Brain pericyte (primary cell): Measurements from ENCODE around the gene MYL12A.
A peak's percentile ranks its signal among the peaks of the same experiment; 100 is the strongest.
"Not testable (repeated sequence)": the region's sequence is repeated elsewhere in the genome, so short reads cannot be mapped to it uniquely, and the experiment has no call there.

Source experiments
- DNase-seq: peaks from one replicate; pipeline ENCODE4 v3.0.0-alpha.2; 2012; ENCODE audit warnings: low read depth, low spot score

MYL12A gene

DNA sequence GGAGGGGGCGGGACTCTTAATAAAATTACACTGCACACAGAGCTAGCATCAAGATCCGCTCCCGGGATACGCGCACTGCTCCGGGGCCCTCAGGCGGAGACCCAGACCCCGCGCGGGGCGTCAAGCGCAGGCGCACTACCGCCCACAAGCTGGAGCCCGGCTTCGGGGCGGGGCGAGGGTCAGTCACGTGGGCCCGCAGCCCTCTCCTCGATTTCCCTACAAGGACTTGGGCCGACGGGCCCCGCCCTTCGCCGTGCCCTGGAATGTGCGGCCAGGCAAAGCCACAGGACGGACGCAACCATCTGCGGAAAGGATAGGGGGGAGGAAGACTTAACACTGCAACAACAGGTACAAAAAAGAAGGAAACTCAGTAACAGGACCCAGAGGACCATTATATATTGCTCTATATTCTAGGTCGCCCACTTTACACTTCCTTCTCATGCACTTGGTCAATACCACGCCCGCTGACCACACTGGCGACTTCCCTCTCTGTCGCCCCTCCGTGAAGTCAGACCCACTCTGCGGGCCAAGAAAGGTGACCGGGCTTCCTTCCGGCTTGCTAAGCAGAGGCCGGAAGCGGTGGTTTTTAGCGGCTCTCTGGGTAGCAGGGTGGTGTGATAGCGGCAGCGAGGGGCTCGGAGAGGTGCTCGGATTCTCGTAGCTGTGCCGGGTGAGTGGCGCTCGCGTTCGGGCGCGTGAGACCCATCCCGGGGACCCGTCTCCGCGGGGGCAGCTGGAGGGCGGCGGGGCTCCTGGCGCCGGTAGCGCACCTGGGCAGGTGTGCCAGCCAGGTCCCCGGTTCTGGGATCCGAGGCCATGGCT, at the start of gene MYL12A:
TSS of gene MYL12A (plus strand) at position 562 of the 822 bp plus-strand sequence. CDS start 5,447 bp downstream, outside the sequence.
- peak; percentile 98 for DNase-seq

DNA sequence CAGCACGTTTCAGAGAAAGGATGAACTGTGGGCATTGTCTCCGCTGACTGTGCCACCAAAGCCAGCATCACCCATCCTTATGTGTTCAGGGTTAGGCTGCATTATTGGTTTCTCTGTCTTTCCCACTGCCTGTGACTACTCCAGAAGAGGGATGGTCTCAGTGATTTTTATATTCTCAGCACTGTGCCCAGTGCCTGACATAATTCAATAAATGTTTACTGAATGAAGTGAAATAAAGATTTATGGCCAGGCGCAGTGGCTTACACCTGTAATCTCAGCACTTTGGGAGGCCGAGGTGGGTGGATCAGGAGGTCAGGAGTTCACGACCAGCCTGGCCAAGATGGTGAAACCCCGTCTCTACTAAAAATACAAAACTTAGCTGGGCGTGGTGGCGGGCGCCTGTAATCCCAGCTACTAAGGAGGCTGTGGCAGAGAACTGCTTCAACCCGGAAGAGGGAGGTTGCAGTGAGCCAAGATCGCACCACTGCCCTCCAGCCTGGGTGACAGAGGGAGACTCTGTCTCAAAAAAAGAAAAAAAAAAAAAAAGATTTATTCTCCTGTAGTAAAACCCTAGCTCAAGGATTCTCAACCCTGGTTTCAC, 49.2 kb upstream of the MYL12A start:
- not testable (repeated sequence) for DNase-seq

DNA sequence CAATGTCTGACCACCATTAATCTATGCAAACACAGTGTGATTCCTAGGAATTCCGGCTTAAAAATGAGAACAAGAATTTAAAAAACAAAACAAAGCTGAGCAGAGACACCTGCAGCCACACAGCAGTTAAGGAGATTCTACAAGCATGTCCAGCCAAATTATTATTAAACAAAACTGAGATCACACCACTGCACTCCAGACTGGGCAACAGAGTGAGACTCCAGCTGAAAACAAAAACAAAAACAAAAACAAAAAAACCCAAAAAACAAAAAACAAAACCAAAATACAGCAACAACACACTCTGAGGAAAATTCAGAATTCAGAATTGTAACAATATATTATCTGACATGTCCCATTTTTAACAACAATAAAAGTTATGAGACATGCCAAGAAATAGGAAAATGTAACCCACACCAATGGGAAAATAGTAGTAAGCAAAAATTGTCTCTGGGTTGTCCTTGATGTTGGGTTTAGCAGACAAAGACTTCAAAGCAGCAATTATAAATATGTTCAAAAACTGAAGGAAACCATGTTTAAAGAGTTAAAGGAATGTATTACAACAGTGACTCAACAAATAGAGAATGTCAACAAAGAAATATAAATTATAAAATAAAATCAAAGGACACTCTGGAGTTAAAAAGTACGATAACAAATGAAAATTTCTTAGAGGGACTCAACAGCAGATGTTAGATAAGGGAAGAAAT, 47.5 kb upstream of the MYL12A start:
- no peak for DNase-seq

DNA sequence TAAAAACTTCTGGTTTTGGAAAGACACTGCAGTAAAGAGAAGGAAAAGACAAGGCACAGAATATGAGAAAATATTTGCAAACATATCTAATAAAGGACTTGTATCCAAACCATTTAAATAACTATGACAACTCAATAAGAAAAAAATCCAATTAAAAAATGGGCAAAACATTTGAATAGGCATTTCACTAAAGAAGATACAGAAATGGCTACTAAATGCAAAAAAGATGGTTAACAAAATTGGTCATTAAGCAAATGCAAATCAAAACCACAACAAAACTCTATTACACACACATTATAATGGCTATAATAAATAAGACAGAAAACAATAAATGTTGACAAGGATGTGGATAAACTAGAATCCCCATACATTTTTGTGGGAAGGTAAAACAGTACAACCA, 42.4 kb upstream of the MYL12A start:
- no peak for DNase-seq

DNA sequence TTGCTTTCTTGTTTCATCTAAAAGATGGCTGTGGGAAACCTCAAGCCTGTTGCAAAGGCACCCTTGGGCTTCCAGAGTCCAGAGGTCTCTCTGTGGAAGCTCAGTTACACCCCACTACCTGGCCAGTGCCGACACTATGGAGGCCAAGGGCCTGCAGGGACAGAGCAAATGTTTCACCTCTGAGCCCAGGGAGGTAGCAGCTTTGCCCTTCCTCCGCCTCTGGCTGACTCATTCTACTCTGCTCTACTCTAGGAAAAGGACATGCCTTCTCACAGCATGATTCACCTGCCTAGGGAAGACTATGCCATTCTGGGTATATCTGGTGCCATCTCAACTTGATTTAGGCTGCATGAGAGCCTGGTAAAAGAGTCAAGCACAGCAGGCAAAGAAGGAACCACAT, 40.0 kb upstream of the MYL12A start:
- no peak for DNase-seq

DNA sequence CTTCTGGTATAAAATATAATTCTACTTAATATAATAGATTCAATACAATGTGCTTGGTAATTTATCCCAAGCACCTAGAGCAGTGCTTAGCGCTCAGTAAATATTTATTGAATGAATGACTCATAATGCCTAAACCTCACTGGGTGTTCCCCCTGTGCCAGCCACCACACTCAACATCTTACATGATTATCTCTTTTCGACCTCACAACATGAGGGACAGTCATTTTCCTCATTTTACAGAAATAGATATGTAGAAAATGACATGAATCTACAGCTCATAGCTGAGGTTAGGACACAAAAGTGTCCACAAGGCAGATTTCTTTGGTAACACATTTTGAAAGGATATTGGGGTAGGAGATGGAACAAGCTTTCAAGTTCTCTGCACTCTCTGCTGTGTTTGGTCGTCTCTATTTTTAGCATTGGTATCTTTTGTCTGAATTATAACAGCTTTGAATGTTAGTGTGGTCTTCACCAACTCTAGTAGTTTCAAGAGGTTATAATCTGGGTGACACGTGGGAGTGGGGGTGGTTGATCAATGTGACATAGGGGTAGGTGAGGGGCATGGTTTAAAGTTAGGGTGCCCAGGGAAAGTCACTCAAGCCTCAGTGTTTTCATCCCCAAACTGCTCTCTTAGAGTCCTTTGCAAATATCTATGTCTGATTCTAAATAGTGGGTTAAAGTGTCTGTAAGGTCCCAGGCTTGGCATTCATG, 37.6 kb upstream of the MYL12A start:
- no peak for DNase-seq

DNA sequence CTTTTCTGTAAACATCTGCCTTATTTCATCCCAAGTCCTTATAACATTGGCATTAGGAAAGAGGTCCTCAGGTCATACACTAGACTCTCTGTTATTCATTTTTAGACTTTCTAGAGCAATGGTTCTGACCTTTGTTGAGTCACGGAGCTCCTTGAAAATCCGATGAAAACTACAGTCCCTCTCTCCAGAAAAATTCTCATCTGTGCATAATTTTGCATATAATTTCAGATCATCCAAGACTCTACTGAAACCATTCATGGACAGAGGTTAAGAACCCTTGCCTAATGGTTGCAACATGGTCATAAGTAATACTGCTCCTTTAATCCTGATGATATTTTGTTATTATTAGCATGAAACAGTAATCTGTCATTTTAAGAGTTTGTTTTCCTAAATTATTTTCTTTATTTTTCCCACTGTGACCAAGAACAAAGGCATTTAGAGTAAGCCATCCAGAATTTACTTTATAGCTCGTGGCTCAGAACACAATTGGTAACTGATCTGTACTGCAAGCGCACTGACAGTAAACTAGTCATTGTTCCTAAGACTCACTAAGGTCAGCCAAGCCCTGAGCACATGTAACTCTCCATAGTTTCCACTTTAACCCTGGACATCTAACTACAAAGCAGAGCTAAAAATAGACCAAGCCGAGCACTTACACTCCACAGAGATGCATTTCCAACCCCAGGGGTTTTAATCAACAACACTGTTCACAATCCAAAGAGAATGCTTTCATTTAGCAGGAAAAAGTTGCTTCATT, 36.2 kb upstream of the MYL12A start:
- peak; percentile 49 for DNase-seq

DNA sequence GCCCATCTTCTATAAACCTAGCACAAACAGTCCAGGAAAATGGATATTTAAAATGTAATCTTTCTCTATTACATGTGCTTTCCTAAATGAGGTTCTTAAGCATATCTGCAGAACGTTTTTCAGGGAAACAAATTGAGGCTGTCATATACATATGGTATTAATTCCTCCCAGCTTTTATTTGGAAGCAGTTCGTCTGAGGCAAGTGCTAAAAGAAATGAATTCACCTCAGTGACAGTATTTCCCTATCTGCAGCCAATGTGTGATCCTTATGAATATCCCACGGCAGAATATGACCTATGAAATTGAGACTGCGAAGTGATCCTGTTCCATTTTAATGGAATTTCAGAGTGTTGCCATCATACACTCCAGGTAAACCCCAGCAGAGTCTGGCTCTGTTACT, 34.9 kb upstream of the MYL12A start:
- DNase-seq = no peak

DNA sequence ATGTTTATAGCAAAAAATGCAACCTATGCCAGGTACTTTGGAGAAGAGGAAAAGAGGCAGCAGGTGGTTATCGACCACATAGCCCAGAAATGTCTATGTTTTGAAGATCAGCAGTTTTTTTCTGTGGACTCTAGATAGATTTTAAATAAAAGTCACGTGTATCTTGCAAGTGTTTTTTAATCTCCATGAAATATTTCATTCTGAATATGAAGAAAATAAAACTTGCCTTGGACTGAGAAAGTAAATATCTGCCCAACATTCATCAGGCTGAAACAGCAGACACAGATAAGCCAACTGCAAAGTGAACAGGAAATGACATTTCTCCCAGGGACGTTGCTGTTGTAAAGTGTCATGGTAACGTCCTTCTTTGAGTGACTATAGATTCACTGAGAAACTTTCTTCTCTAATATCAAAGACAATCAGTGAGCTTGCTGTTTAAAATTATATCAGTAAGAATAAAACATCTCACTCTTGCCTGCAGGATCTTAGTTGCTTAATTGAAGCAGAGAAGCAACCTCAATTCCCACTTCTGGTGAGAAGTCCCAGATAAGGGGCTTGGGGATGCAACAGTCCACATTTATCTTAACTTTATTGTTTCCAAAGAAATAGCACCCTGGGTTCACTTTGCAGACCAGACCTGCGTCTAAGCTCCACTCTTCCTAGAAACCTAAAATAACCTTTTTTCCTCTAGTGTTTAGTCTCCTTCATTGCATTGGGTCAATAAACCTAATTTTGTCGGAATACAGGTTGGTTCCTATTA, 34.1 kb upstream of the MYL12A start:
- DNase-seq = no peak

DNA sequence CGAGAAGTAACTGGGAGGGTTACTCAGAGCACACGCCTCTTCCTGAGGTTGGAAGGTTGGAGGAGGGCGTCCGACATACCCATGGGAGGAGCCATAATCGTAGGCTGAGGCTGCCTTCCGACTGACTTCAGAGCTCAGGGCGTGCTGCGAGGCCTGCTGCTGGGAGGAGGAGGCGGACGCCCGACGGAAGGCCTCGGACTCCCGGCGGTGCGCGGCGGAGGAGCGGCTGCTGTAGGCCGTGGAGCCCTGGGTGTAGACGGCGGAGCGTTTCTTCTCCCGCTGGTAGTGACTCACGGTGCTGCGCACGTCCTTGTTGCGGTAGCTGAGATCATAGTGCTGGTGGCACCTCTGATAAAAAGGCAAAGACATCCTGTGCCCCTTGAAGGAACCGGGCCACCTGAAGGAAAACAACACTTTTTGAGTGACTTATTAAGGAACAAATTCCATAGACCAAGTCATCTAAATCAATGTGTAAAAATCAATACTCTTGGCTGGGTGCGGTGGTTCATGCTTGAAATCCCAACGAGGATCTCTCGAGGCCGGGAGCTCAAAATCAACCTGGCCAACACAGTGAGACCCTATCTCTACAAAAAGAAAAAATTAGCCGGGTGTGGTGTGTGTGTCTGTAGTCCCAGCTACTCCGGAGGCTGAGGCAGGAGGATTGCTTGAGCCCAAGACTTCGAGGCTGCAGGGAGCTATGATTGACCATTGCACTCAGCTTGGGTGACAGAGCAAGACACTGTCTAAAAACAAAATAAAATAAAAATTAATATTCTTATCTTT, 32.6 kb upstream of the MYL12A start:
- DNase-seq = no peak

DNA sequence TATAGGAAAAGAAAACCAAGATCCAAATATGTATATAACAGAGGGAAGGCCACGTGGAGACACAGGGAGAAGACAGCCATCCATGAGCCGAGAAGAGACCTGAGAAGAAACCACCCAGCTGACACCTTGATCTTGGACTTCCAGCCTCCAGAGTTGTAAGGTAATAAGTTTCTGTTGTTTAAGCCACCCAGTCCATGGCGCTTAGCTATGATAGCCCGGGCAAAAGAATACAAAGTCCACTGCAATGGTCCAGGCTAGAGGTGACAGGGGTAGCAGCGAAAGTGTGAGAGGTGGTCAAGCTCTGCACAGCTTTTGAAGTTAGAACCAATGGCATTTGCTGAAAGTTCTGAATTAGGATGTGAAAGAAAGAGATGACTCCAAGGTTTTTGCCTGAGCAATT, 30.6 kb upstream of the MYL12A start:
- DNase-seq = no peak

DNA sequence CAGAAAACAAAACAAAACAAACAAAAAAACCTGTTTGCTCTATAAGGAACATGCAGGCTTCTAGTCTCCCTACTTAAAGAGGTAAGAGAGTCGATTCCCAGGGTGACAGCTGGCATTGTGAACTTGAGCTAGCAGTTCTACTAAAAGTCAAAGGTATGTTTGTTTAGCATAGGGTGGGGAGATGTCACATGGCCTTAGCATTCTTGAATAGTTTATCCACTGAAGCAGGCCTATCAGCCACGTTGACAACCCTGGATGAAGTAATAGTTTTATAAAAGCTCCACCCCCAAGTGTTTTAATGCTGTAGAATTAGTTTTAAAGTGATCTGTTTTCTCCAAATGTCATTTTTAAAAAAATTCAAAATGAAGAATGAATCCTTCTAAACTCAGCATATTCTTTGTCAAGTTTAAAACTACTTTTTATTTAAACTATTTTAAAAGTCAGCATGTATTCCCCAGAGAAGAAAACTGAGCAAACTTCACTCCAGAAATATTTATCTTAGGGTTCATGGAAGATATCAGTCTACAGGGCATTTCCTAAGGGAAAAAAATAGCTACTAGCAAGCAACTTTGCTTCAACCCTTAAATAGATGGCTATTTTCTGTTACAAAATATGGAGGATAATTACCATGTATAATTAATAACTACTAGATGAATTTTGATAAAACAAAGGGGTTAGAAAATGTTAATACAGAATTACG, 29.5 kb upstream of the MYL12A start:
- DNase-seq = peak; percentile 11

DNA sequence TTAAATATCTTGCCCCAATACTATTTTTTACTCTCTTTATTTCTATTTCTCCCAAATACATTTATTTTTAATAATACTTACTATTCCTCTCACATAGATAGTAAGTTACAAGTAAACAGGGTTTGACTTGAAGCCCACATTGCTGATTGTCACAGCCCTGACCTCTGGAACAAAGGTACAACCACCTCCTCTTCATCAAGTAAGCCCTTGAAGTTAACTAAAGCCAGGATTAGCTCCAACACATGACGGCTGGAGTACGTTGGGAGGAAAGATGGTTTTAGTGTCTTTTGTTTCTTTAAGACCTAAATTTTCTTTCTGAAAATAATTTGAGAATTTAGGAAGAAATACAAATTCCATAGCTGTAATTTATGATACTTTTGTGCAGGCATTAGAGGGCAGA, 28.8 kb upstream of the MYL12A start:
- DNase-seq = no peak

DNA sequence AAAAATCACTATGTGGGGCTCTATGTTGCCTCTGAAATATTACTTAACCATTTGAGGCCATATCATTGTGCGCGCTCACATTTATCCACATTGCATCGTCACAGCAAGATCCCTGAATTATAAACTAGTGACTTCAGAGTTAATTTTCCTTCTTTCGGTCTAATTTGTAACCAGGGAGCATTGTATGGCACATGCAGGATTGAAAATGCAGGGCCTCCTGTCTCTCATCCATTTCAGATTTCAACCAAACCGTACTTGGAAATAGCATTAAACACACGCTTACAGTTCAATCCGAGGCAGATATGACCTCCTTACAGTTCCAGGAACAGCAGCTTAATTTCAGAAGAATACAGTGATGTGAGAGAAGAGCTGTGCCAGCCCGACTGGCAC, 28.4 kb upstream of the MYL12A start:
- no peak for DNase-seq

DNA sequence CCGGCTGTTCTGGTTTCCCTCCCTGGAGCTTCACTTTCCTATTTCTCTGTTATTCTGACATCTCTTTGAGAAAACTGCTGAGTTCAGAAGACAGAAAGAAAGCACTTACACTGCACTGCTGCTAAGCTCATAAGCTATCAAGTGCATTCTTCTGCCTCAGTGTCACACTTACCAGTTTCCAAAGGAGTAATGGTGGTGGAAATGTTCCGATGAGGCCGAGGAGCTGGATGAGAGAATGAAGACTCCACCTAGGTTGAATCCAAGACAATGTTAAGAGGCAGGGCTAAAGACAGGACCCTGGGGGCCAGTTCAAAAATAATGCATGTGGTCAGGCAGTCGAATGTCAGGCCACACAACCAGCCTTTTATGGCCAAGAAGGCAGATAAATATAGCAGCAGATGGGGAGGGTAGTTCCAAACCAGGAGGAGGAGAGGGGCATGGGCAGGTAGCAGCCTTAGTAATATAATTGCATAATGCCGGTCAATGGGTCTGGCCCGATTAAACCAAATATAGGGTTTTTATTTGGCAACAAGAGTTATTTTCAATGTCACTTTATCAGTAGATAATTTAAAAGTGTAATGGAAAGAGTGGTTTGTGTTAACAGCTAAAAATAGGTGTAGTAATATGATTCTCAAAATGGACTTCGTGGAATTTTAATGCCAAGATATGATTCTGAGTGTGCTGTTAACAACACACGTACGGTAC, 27.8 kb upstream of the MYL12A start, which contains the start of gene MYOM1:
TSS of gene MYOM1 (minus strand) at position 338 of the 705 bp plus-strand sequence. CDS start 4,745 bp downstream, outside the sequence.
- DNase-seq = no peak

DNA sequence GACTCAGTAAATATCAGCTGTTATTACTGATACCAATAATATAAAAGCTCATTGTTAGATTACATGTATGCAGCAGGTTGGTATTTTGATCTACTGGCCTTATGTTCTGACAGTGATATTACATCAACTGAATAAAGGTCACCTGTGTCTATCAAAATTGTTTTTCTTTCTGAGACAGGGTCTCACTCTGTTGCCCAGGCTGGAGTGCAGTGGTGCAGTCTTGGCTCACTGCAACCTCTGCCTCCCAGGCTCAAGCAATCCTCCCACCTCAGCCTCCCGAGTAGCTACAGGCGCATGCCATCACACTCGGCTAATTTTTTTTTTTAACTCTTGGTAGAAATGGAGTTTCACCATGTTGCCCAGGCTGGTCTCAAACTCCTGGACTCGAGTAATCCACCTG, 26.7 kb upstream of the MYL12A start:
- DNase-seq = not testable (repeated sequence)

DNA sequence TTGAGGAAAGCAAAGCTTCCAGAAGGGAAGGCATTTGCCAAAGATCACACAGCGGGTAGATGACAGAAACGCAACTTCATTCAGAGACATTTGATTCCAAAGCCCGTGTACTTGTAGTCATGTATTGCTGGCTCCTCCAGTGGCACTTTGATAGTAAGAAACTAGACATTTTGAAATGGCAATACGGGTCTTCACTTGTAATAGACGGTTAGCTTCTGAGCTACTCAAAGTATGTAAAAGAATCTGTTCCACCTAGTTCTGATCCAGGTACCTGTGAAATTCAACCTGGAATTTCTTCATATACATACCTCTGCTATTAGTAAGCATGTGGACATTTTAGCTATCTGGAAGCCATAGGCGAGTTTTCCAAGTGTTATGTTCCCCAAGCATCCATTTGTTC, 26.1 kb upstream of the MYL12A start:
- DNase-seq = no peak

DNA sequence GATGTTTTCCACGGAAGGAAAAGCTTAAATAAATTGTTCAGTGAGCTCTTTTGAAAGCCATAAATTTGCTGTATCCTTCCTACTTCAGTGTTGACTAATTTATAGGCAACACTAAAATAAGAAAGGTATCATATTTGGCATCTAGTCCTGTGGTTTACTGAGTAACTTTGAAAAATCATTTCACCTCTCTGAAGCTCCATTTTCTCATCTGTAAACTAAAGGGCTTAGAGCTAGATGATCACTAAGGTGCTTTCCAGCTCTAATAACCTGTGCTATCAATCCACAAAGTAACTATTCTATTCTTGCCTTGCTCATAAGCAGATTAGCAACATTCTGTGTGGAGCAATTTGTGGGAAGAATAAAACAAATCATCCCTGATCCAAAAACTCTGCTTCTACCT, 24.2 kb upstream of the MYL12A start:
- DNase-seq = no peak
